Chondrocyte (in vitro differentiated cells): ENCODE results near the gene LIMCH1. TPM values are rescaled to one million over a fixed set of nuclear protein-coding genes. Genes with fewer than 3 reads are reported as not detected.

Experiments used
- DNase-seq: peaks from one replicate; pipeline ENCODE4 v3.0.0; 2021; ENCODE audit warnings: mixed read lengths, low spot score
- H3K27ac Mint-ChIP-seq: one replicate; pipeline ENCODE4 v1.8.0; 2021; ENCODE audit warnings: mild to moderate bottlenecking, moderate library complexity, mixed read lengths; ENCODE audit not compliant: unreplicated experiment
- H3K27me3 Mint-ChIP-seq: 2 replicates; pipeline ENCODE4 v1.8.0; 2021; ENCODE audit warnings: low read depth, mixed read lengths
- H3K36me3 Mint-ChIP-seq: 2 replicates; pipeline ENCODE4 v1.8.0; 2021; ENCODE audit warnings: low read depth, mixed read lengths
- H3K4me1 Mint-ChIP-seq: 2 replicates; pipeline ENCODE4 v1.8.0; 2021; ENCODE audit warnings: low read depth, mild to moderate bottlenecking, mixed read lengths
- H3K4me3 Mint-ChIP-seq: one replicate; pipeline ENCODE4 v1.8.0; 2021; ENCODE audit warnings: mild to moderate bottlenecking, moderate library complexity, mixed read lengths; ENCODE audit not compliant: unreplicated experiment
- H3K9me3 Mint-ChIP-seq: 2 replicates; pipeline ENCODE4 v1.8.0; 2021; ENCODE audit warnings: low read depth, mixed read lengths
- total RNA-seq: library from RNA; stranded (reverse); gene quantifications from 3 replicates; pipeline ENCODE4 v1.2.1, GENCODE V29; 2021
- TF ChIP-seq, protein P1 (sequence below): fragments of 200-600 bp; sonication (generic); IDR thresholded peaks from 2 replicates; pipeline ENCODE4 v1.5.0; 2021; ENCODE audit warnings: antibody characterized with exemption, mild to moderate bottlenecking, moderate library complexity

Gene LIMCH1
- total RNA-seq, 1 donor from 2014 or later, result 9.8 TPM

GRCh38 chr4:41745292-41746024 lies 207.5 kb downstream of the LIMCH1 start:
- H3K4me1 Mint-ChIP-seq, result peaks cover 17% of the 10 kb centered on the region
- H3K27me3 Mint-ChIP-seq, result peaks cover 89% of the 10 kb centered on the region
- peaks cover 10% of the 10 kb centered on the region for H3K36me3 Mint-ChIP-seq
- TF ChIP-seq, protein P1, sequence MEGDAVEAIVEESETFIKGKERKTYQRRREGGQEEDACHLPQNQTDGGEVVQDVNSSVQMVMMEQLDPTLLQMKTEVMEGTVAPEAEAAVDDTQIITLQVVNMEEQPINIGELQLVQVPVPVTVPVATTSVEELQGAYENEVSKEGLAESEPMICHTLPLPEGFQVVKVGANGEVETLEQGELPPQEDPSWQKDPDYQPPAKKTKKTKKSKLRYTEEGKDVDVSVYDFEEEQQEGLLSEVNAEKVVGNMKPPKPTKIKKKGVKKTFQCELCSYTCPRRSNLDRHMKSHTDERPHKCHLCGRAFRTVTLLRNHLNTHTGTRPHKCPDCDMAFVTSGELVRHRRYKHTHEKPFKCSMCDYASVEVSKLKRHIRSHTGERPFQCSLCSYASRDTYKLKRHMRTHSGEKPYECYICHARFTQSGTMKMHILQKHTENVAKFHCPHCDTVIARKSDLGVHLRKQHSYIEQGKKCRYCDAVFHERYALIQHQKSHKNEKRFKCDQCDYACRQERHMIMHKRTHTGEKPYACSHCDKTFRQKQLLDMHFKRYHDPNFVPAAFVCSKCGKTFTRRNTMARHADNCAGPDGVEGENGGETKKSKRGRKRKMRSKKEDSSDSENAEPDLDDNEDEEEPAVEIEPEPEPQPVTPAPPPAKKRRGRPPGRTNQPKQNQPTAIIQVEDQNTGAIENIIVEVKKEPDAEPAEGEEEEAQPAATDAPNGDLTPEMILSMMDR, result no peak
- no peaks in the 10 kb centered on the region for H3K9me3 Mint-ChIP-seq
- H3K4me3 Mint-ChIP-seq, result no peak overlapping the region
- no peak overlapping the region for H3K27ac Mint-ChIP-seq
- no peak for DNase-seq

GRCh38 chr4:41746025-41746439 lies 208.1 kb downstream of the LIMCH1 start:
- Mint-ChIP-seq H3K27ac (no peak overlapping the region), H3K4me1 (peaks cover 17% of the 10 kb centered on the region), H3K36me3 (peaks cover 10% of the 10 kb centered on the region), H3K4me3 (peak overlapping the region; percentile 61), H3K27me3 (peaks cover 89% of the 10 kb centered on the region), H3K9me3 (no peaks in the 10 kb centered on the region)
- TF ChIP-seq, protein P1, result no peak
- DNase-seq, result no peak

DNA sequence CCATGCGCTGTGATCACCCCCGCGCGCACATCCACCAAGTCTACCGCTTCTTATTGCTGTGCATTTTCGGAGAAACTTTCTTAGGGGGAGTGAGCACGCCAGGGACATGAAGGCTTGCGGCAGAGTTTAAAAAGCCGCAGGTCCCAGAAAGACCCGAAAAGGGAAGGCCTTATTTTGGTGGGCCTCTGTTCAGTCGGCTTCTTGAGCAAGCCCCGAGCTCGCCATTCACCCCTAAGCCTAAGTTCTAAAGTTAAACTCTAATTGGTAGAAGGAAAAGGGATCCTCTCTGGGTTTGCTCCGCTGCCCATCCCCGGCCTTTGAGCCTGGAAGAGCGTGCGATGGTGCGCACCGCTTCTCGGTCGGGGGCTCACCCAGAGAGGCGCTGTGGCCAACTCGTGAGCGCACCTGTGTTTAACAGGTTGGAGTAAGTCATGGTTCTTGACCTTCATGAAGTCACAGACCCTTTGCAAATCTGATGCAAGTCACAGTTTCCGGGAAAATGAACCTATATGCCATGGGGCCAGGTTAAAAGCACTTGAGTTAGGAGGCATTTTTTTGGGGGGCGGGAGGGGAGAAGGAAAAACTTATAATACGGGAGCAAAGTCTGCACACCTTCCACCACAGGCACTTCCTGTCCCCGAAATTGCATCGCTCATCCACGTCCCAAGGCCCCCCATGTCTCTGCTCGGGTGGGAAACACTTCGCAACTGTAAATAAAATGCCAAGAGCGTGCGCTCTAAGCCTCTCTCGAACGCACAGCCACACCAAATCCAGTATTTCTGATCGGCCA lies 208.7 kb downstream of the LIMCH1 start:
- Mint-ChIP-seq H3K4me1 (peaks cover 17% of the 10 kb centered on the region), H3K27me3 (peaks cover 88% of the 10 kb centered on the region), H3K27ac (no peak overlapping the region), H3K9me3 (no peaks in the 10 kb centered on the region), H3K36me3 (peaks cover 10% of the 10 kb centered on the region), H3K4me3 (peak overlapping the region; percentile 61)
- TF ChIP-seq, protein P1, result no peak
- no peak for DNase-seq

- Mint-ChIP-seq H3K27me3 (peaks cover 90% of the 10 kb centered on the region), H3K27ac (no peak overlapping the region), H3K4me1 (peaks cover 17% of the 10 kb centered on the region), H3K4me3 (peak overlapping the region; percentile 6), H3K9me3 (no peaks in the 10 kb centered on the region), H3K36me3 (peaks cover 8% of the 10 kb centered on the region)
- DNase-seq, result no peak
- TF ChIP-seq, protein P1, result no peak
Observed at GRCh38 chr4:41747230-41748055, 209.5 kb downstream of the LIMCH1 start.
